K562 (cell line): Measurements from ENCODE around the gene COMMD8. TPM values are rescaled to one million over a fixed set of nuclear protein-coding genes. Genes with fewer than 3 reads are reported as not detected.

Experiments used
- ATF7 ChIP-seq: fragments of 450-650 bp; IDR thresholded peaks from 2 replicates; pipeline ENCODE4 v1.7.1; 2014; ENCODE audit warnings: mild to moderate bottlenecking, moderate library complexity
- CHD2 ChIP-seq: IDR thresholded peaks from 2 replicates; pipeline ENCODE4 v1.6.1; 2011; ENCODE audit warnings: low read depth, low read length
- CREM ChIP-seq: IDR thresholded peaks from 2 replicates; pipeline ENCODE4 v1.6.1; 2014; ENCODE audit warnings: antibody characterized with exemption, low read depth
- CXXC5 ChIP-seq: fragments of 250-450 bp; sonication (Bioruptor Pico); IDR thresholded peaks from 2 replicates; pipeline ENCODE4 v1.8.0; 2022; ENCODE audit warnings: inconsistent platforms, mild to moderate bottlenecking, moderate library complexity
- JUND ChIP-seq, 2 experiments: IDR thresholded peaks; 2 replicates in 1 of 2; 3 replicates in 1 of 2; pipeline ENCODE4 v1.6.1; 2011; ENCODE audit warnings: borderline replicate concordance in 2 of 2, low read depth in 2 of 2, low read length in 2 of 2, improper control_type of control experiment in 1 of 2, missing biosample characterization in 1 of 2, missing genetic modification characterization in 1 of 2, missing genetic modification reagents in 1 of 2
- MTA3 ChIP-seq: fragments of 450-650 bp; formaldehyde crosslinking; IDR thresholded peaks from 2 replicates; pipeline ENCODE4 v1.6.1; 2017; ENCODE audit warnings: mild to moderate bottlenecking, borderline replicate concordance
- SP1 ChIP-seq: sonication (generic); formaldehyde crosslinking; IDR thresholded peaks from 2 replicates; pipeline ENCODE4 v1.8.1; 2022; ENCODE audit warnings: mild to moderate bottlenecking, missing genetic modification reagents
- THRAP3 ChIP-seq: fragments of 450-650 bp; IDR thresholded peaks from 2 replicates; pipeline ENCODE4 v1.6.1; 2016; ENCODE audit warnings: mild to moderate bottlenecking, inconsistent platforms, borderline replicate concordance
- ZNF24 ChIP-seq: fragments of 450-650 bp; IDR thresholded peaks from 2 replicates; pipeline ENCODE4 v1.6.1; 2016
- polyA plus RNA-seq, 8 experiments: library from polyadenylated mRNA; depleted of rRNA in 4 of 8; stranded (reverse) in 5 of 8; unstranded in 3 of 8; fragments of >200 nt; fragmentation: Nextera tagmentation in 2 of 8; fragmentation: Illumina TruSeq in 1 of 8; extraction: Ambion mirVana in 2 of 8; extraction: Trizol in 1 of 8; gene quantifications; 2 replicates each; pipeline versions ENCODE4 v1.2.1 to v1.2.3, GENCODE V29; 2011 to 2014; ENCODE audit warnings: inconsistent platforms in 1 of 8, missing spikeins in 1 of 8
- total RNA-seq, 7 experiments: library from RNA; depleted of rRNA in 6 of 7; stranded (reverse); fragments of >200 nt in 6 of 7; fragmentation: Illumina TruSeq in 2 of 7; extraction: Trizol in 2 of 7; gene quantifications; 2 replicates each; pipeline versions ENCODE4 v1.2.1 to v1.2.3, GENCODE V29; 2011 to 2021; ENCODE audit warnings: low replicate concordance in 1 of 7
- TF ChIP-seq, protein P1 (sequence below): fragments of 450-650 bp; IDR thresholded peaks from 2 replicates; pipeline ENCODE4 v1.6.1; 2016; ENCODE audit warnings: mild to moderate bottlenecking, moderate library complexity
- TF ChIP-seq, protein P2 (sequence below): sonication (generic); formaldehyde crosslinking; IDR thresholded peaks from 2 replicates; pipeline ENCODE4 v1.8.1; 2023; ENCODE audit warnings: mild to moderate bottlenecking, missing genetic modification reagents, moderate library complexity
- TF ChIP-seq, protein P3 (sequence below), 3 experiments: IDR thresholded peaks in 2 of 3; conservative IDR thresholded peaks in 1 of 3; 2 replicates each; pipeline ENCODE4 v1.5.1; 2011 to 2012; ENCODE audit warnings: low read length in 3 of 3, mild to moderate bottlenecking in 3 of 3, control low read depth in 2 of 3, improper control_type of control experiment in 1 of 3, inconsistent platforms in 1 of 3, low read depth in 1 of 3, mixed read lengths in 1 of 3, moderate library complexity in 1 of 3; ENCODE audit not compliant: insufficient read depth in 2 of 3

Gene COMMD8
- total and polyA plus RNA-seq, 9 of the 15 experiments (the other 6 are each of a cell fraction or from before 2014, with no cell fraction given), result 7.6 to 41.0 (median 13.1) TPM

DNA sequence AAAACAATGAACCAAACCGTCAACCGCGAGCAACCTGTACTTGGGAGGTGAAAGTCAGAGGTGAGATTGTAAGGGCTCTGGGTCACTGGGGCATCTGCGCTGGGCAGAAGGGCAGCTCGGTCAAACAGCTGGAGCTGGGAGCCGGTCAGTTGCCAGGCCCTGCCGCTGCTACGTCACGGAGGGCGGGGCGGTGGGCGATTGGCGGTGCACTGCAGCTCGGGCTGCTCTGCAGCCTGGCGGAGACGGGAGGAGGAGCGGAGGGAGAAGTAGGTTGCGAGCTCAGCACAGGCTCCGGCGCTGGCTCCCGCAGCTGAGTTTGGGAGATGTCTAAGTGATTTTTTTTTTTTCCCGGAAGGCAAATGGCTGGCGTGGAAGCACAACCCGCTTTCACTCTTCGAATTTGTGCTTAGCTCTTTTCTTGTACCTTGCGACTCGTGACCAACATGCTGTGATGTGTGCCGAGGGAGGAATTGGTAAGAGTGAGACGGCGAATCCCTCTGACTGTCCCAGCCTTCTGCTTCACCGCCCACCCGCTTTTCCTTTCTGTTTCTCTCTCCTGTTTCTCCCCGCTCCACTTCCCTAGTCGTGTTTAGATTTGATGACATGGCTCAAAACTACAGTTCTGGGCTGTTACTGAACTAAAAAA is 21.7 kb upstream of the COMMD8 start, which contains the start of gene ATP10D (continued):
- TF ChIP-seq, protein P1, sequence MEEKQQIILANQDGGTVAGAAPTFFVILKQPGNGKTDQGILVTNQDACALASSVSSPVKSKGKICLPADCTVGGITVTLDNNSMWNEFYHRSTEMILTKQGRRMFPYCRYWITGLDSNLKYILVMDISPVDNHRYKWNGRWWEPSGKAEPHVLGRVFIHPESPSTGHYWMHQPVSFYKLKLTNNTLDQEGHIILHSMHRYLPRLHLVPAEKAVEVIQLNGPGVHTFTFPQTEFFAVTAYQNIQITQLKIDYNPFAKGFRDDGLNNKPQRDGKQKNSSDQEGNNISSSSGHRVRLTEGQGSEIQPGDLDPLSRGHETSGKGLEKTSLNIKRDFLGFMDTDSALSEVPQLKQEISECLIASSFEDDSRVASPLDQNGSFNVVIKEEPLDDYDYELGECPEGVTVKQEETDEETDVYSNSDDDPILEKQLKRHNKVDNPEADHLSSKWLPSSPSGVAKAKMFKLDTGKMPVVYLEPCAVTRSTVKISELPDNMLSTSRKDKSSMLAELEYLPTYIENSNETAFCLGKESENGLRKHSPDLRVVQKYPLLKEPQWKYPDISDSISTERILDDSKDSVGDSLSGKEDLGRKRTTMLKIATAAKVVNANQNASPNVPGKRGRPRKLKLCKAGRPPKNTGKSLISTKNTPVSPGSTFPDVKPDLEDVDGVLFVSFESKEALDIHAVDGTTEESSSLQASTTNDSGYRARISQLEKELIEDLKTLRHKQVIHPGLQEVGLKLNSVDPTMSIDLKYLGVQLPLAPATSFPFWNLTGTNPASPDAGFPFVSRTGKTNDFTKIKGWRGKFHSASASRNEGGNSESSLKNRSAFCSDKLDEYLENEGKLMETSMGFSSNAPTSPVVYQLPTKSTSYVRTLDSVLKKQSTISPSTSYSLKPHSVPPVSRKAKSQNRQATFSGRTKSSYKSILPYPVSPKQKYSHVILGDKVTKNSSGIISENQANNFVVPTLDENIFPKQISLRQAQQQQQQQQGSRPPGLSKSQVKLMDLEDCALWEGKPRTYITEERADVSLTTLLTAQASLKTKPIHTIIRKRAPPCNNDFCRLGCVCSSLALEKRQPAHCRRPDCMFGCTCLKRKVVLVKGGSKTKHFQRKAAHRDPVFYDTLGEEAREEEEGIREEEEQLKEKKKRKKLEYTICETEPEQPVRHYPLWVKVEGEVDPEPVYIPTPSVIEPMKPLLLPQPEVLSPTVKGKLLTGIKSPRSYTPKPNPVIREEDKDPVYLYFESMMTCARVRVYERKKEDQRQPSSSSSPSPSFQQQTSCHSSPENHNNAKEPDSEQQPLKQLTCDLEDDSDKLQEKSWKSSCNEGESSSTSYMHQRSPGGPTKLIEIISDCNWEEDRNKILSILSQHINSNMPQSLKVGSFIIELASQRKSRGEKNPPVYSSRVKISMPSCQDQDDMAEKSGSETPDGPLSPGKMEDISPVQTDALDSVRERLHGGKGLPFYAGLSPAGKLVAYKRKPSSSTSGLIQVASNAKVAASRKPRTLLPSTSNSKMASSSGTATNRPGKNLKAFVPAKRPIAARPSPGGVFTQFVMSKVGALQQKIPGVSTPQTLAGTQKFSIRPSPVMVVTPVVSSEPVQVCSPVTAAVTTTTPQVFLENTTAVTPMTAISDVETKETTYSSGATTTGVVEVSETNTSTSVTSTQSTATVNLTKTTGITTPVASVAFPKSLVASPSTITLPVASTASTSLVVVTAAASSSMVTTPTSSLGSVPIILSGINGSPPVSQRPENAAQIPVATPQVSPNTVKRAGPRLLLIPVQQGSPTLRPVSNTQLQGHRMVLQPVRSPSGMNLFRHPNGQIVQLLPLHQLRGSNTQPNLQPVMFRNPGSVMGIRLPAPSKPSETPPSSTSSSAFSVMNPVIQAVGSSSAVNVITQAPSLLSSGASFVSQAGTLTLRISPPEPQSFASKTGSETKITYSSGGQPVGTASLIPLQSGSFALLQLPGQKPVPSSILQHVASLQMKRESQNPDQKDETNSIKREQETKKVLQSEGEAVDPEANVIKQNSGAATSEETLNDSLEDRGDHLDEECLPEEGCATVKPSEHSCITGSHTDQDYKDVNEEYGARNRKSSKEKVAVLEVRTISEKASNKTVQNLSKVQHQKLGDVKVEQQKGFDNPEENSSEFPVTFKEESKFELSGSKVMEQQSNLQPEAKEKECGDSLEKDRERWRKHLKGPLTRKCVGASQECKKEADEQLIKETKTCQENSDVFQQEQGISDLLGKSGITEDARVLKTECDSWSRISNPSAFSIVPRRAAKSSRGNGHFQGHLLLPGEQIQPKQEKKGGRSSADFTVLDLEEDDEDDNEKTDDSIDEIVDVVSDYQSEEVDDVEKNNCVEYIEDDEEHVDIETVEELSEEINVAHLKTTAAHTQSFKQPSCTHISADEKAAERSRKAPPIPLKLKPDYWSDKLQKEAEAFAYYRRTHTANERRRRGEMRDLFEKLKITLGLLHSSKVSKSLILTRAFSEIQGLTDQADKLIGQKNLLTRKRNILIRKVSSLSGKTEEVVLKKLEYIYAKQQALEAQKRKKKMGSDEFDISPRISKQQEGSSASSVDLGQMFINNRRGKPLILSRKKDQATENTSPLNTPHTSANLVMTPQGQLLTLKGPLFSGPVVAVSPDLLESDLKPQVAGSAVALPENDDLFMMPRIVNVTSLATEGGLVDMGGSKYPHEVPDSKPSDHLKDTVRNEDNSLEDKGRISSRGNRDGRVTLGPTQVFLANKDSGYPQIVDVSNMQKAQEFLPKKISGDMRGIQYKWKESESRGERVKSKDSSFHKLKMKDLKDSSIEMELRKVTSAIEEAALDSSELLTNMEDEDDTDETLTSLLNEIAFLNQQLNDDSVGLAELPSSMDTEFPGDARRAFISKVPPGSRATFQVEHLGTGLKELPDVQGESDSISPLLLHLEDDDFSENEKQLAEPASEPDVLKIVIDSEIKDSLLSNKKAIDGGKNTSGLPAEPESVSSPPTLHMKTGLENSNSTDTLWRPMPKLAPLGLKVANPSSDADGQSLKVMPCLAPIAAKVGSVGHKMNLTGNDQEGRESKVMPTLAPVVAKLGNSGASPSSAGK, result peak; percentile 90
- TF ChIP-seq ZNF24, result no peak
- peak; percentile 65 for TF ChIP-seq CXXC5 (CRISPR knock-in tag)
- no peak for TF ChIP-seq CHD2
- no peak for TF ChIP-seq THRAP3
- TF ChIP-seq CREM, result peak; percentile 94
- TF ChIP-seq, protein P2, sequence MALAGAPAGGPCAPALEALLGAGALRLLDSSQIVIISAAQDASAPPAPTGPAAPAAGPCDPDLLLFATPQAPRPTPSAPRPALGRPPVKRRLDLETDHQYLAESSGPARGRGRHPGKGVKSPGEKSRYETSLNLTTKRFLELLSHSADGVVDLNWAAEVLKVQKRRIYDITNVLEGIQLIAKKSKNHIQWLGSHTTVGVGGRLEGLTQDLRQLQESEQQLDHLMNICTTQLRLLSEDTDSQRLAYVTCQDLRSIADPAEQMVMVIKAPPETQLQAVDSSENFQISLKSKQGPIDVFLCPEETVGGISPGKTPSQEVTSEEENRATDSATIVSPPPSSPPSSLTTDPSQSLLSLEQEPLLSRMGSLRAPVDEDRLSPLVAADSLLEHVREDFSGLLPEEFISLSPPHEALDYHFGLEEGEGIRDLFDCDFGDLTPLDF (CRISPR knock-in tag), result no peak
- TF ChIP-seq MTA3, result peak; percentile 42; the same call in 1 of the 2 replicates
- peak; percentile 51; the same call in 1 of the 2 replicates for TF ChIP-seq SP1 (CRISPR knock-in tag)
- TF ChIP-seq ATF7, result peak; percentile 61
- TF ChIP-seq JUND (IDR thresholded peaks at IDR 0.05; ENCODE audit: borderline replicate concordance, low read depth, low read length), result peak; percentile 21; the same call in 1 of the 2 replicates
- TF ChIP-seq JUND (tag; IDR thresholded peaks at IDR 0.05; ENCODE audit: borderline replicate concordance, low read depth, low read length), result peak; percentile 12; the same call in 1 of the 3 replicates
- TF ChIP-seq, protein P3, sequence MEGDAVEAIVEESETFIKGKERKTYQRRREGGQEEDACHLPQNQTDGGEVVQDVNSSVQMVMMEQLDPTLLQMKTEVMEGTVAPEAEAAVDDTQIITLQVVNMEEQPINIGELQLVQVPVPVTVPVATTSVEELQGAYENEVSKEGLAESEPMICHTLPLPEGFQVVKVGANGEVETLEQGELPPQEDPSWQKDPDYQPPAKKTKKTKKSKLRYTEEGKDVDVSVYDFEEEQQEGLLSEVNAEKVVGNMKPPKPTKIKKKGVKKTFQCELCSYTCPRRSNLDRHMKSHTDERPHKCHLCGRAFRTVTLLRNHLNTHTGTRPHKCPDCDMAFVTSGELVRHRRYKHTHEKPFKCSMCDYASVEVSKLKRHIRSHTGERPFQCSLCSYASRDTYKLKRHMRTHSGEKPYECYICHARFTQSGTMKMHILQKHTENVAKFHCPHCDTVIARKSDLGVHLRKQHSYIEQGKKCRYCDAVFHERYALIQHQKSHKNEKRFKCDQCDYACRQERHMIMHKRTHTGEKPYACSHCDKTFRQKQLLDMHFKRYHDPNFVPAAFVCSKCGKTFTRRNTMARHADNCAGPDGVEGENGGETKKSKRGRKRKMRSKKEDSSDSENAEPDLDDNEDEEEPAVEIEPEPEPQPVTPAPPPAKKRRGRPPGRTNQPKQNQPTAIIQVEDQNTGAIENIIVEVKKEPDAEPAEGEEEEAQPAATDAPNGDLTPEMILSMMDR (IDR thresholded peaks at IDR 0.05 in 2 of 3, conservative IDR thresholded peaks at IDR 0.05 in 1 of 3; ENCODE audit: insufficient read depth in 2 of 3, low read depth in 1 of 3, low read length in 3 of 3), result peak in 2 of 3 experiments; percentile 11 to 26; a peak in 1 of 6 replicates
